H1 (cell line): ENCODE measurements around the gene DPP3. TPM values are rescaled to one million over a fixed set of nuclear protein-coding genes. Genes with fewer than 3 reads are reported as not detected.

Experiments used
- CTCF ChIA-PET: fragments of 300-600 bp; sonication (Branson Sonifier 250); formaldehyde crosslinking; loops from one replicate; lab custom pipeline; 2021; ENCODE audit not compliant: partially characterized antibody; lab: Charles Lee
- POLR2A ChIA-PET: fragments of 300-600 bp; sonication (Branson Sonifier 250); formaldehyde crosslinking; loops from one replicate; lab custom pipeline; 2021; ENCODE audit warnings: inconsistent platforms; ENCODE audit not compliant: partially characterized antibody; lab: Charles Lee
- DNase-seq, 2 experiments: peaks; one replicate each; pipeline versions ENCODE4 v3.0.0 to v3.0.0-alpha.2; 2010 to 2022; ENCODE audit warnings: low spot score in 2 of 2, low read depth in 1 of 2, mixed read lengths in 1 of 2
- FAIRE-seq: peaks from 2 replicates; lab custom pipeline; 2011; peaks lifted over from hg19 to GRCh38; lab: Jason Lieb, UNC
- H2AFZ ChIP-seq: 2 replicates; pipeline ENCODE4 v1.8.1; 2012; ENCODE audit warnings: low read length, inconsistent platforms
- H2AK5ac ChIP-seq: 2 replicates; pipeline ENCODE4 v1.6.1; 2013; ENCODE audit warnings: low read depth, low read length
- H2BK120ac ChIP-seq: replicated peaks from 2 replicates; pipeline ENCODE3; 2013; ENCODE audit warnings: low read depth, low read length, inconsistent platforms
- H2BK12ac ChIP-seq: 2 replicates; pipeline ENCODE4 v1.6.1; 2013; ENCODE audit warnings: low read depth, low read length
- H2BK15ac ChIP-seq: 2 replicates; pipeline ENCODE4 v1.6.1; 2013; ENCODE audit warnings: low read length
- H2BK20ac ChIP-seq: 2 replicates; pipeline ENCODE4 v1.6.1; 2013; ENCODE audit warnings: low read length
- H2BK5ac ChIP-seq: 2 replicates; pipeline ENCODE4 v1.6.1; 2013; ENCODE audit warnings: low read depth, low read length
- H3K14ac ChIP-seq: 2 replicates; pipeline ENCODE4 v1.6.1; 2013; ENCODE audit warnings: inconsistent platforms; ENCODE audit not compliant: insufficient read length
- H3K18ac ChIP-seq: 2 replicates; pipeline ENCODE4 v1.6.1; 2013; ENCODE audit warnings: low read length; ENCODE audit errors: extremely low read depth
- H3K23ac ChIP-seq: 2 replicates; pipeline ENCODE4 v1.6.1; 2013; ENCODE audit warnings: inconsistent platforms; ENCODE audit not compliant: insufficient read length
- H3K23me2 ChIP-seq: 2 replicates; pipeline ENCODE4 v1.6.1; 2013; ENCODE audit warnings: low read depth, low read length
- H3K27ac ChIP-seq: 2 replicates; pipeline ENCODE4 v1.6.1; 2011; ENCODE audit warnings: low read depth, low read length, inconsistent platforms
- H3K27me3 ChIP-seq, 4 experiments: replicated peaks in 1 of 4; 1 replicate in 1 of 4; 2 replicates in 3 of 4; pipeline versions ENCODE4 v1.6.1 to v1.8.1; 2011 to 2013; ENCODE audit warnings: low read length in 3 of 4, mild to moderate bottlenecking in 3 of 4, inconsistent platforms in 2 of 4, mixed read lengths in 2 of 4, moderate library complexity in 1 of 4; ENCODE audit not compliant: control insufficient read depth in 3 of 4, insufficient read depth in 3 of 4; ENCODE audit errors: extremely low read depth in 1 of 4
- H3K36me3 ChIP-seq, 4 experiments: 2 replicates each; pipeline versions ENCODE4 v1.6.1 to v1.8.1; 2011 to 2013; ENCODE audit warnings: mild to moderate bottlenecking in 4 of 4, low read length in 3 of 4, moderate library complexity in 2 of 4, control low read depth in 1 of 4, inconsistent platforms in 1 of 4; ENCODE audit not compliant: insufficient read depth in 4 of 4, control insufficient read depth in 2 of 4
- H3K4ac ChIP-seq: replicated peaks from 2 replicates; pipeline ENCODE3; 2013; ENCODE audit warnings: low read length, low read depth, mixed read lengths, inconsistent platforms; ENCODE audit not compliant: insufficient read length
- H3K4me1 ChIP-seq, 4 experiments: replicated peaks in 1 of 4; 1 replicate in 1 of 4; 2 replicates in 3 of 4; pipeline versions ENCODE4 v1.6.1 to v1.8.1; 2011 to 2013; ENCODE audit warnings: low read length in 3 of 4, inconsistent platforms in 2 of 4, mixed read lengths in 1 of 4; ENCODE audit not compliant: insufficient read depth in 4 of 4, control insufficient read depth in 3 of 4
- H3K4me2 ChIP-seq, 2 experiments: 2 replicates each; pipeline versions ENCODE4 v1.6.1 to v1.8.1; 2011 to 2013; ENCODE audit warnings: low read depth in 2 of 2, low read length in 2 of 2, control low read depth in 1 of 2, inconsistent platforms in 1 of 2, mild to moderate bottlenecking in 1 of 2; ENCODE audit not compliant: insufficient read depth in 1 of 2
- H3K4me3 ChIP-seq, 4 experiments: fragments of 200-600, 300-600 bp in 1 of 4; sonication (generic), shearing (Covaris generic), sonication (Bioruptor Twin) in 1 of 4; 2 replicates each; pipeline versions ENCODE4 v1.5.1 to v1.8.1; 2011 to 2016; ENCODE audit warnings: low read length in 4 of 4, low read depth in 3 of 4, control low read depth in 2 of 4, inconsistent platforms in 2 of 4, mild to moderate bottlenecking in 2 of 4, mixed read lengths in 1 of 4, moderate library complexity in 1 of 4; ENCODE audit not compliant: insufficient read depth in 2 of 4; ENCODE audit errors: extremely low read depth in 1 of 4
- H3K56ac ChIP-seq: replicated peaks from 2 replicates; pipeline ENCODE3; 2013; ENCODE audit warnings: low read depth, mild to moderate bottlenecking, mixed read lengths, low read length, inconsistent platforms; ENCODE audit not compliant: insufficient read length
- H3K79me1 ChIP-seq: 2 replicates; pipeline ENCODE4 v1.6.1; 2013; ENCODE audit warnings: low read depth, low read length, control low read depth
- H3K79me2 ChIP-seq, 2 experiments: 2 replicates each; pipeline versions ENCODE4 v1.6.1 to v1.8.1; 2012 to 2013; ENCODE audit warnings: low read length in 2 of 2, mild to moderate bottlenecking in 2 of 2, inconsistent platforms in 1 of 2; ENCODE audit not compliant: insufficient read depth in 2 of 2, control insufficient read depth in 1 of 2
- H3K9ac ChIP-seq, 4 experiments: replicated peaks in 1 of 4; 1 replicate in 1 of 4; 2 replicates in 3 of 4; pipeline versions ENCODE4 v1.6.1 to v1.8.1; 2011 to 2013; ENCODE audit warnings: low read depth in 3 of 4, low read length in 3 of 4, control low read depth in 2 of 4, mild to moderate bottlenecking in 2 of 4, moderate library complexity in 2 of 4, inconsistent platforms in 1 of 4; ENCODE audit errors: extremely low read depth in 1 of 4
- H3K9me3 ChIP-seq, 2 experiments: 2 replicates each; pipeline versions ENCODE4 v1.6.1 to v1.8.1; 2012 to 2013; ENCODE audit warnings: mild to moderate bottlenecking in 2 of 2, moderate library complexity in 2 of 2, control low read depth in 1 of 2, inconsistent platforms in 1 of 2, low read depth in 1 of 2, low read length in 1 of 2, mixed read lengths in 1 of 2; ENCODE audit not compliant: insufficient read depth in 2 of 2
- H4K20me1 ChIP-seq, 2 experiments: replicated peaks in 1 of 2; 2 replicates each; pipeline versions ENCODE3 to v1.8.1; 2011 to 2013; ENCODE audit warnings: inconsistent platforms in 2 of 2, low read length in 2 of 2, mild to moderate bottlenecking in 1 of 2; ENCODE audit not compliant: insufficient read depth in 2 of 2, control insufficient read depth in 1 of 2
- H4K5ac ChIP-seq: 2 replicates; pipeline ENCODE4 v1.6.1; 2013; ENCODE audit warnings: low read length, low read depth, mixed read lengths, inconsistent platforms; ENCODE audit not compliant: insufficient read length
- H4K8ac ChIP-seq: 2 replicates; pipeline ENCODE4 v1.8.0; 2013; ENCODE audit warnings: mild to moderate bottlenecking, moderate library complexity, low read length, inconsistent platforms; ENCODE audit not compliant: insufficient read depth; ENCODE audit errors: extremely low read depth
- H4K91ac ChIP-seq: replicated peaks from 2 replicates; pipeline ENCODE3; 2013; ENCODE audit warnings: low read length, mixed read lengths, inconsistent platforms; ENCODE audit not compliant: insufficient read length
- EZH2 ChIP-seq: fragments of 200-600 bp; sonication (generic); IDR thresholded peaks from 2 replicates; pipeline ENCODE4 v1.7.1; 2012; ENCODE audit warnings: low read depth, mild to moderate bottlenecking, moderate library complexity, low read length, inconsistent platforms; ENCODE audit not compliant: severe bottlenecking
- KDM1A ChIP-seq: fragments of 200-600, 300-600 bp; sonication (generic); IDR thresholded peaks from 2 replicates; pipeline ENCODE4 v1.7.1; 2016; ENCODE audit warnings: mild to moderate bottlenecking, low read length, borderline replicate concordance
- WGBS, 2 experiments: shearing (Covaris generic) in 1 of 2; methylation state at CpG; one replicate each; pipeline versions ENCODE4 v1.1.6 to v1.1.7; 2013 to 2015; ENCODE audit warnings: low lambda C conversion rate in 2 of 2, mixed read lengths in 2 of 2, inconsistent platforms in 1 of 2, low coverage in 1 of 2, missing lambda C conversion rate in 1 of 2; ENCODE audit not compliant: insufficient replicate concordance in 2 of 2, insufficient coverage in 1 of 2, insufficient read length in 1 of 2; ENCODE audit errors: extremely low coverage in 1 of 2, missing lambda C conversion rate in 1 of 2; 5-methylcytosine and 5-hydroxymethylcytosine counted together
- polyA plus RNA-seq, 7 experiments: library from polyadenylated mRNA; depleted of rRNA in 3 of 7; stranded (reverse) in 5 of 7; unstranded in 2 of 7; fragments of >200 nt in 5 of 7; fragments of 200-250 nt in 2 of 7; gene quantifications; 1 replicate in 5 of 7; 2 replicates in 1 of 7; 4 replicates in 1 of 7; pipeline versions ENCODE4 v1.2.1 to v1.2.3, GENCODE V29; 2011 to 2013; ENCODE audit warnings: missing spikeins in 2 of 7, mixed read lengths in 2 of 7
- total RNA-seq: library from RNA; stranded (reverse); fragmentation: NEBNext Ultra II Directional; extraction: Animal tissue kit (Norgen Biotek cat#: 25700); gene quantifications from 2 replicates; pipeline ENCODE4 v1.2.1, GENCODE V29; 2021

The DPP3 gene
- total and polyA plus RNA-seq, 2 of the 8 experiments (the other 6 are each of a cell fraction or from before 2014, with no cell fraction given), result 75.1 to 82.7 TPM

GRCh38 chr11:66549696-66550095 is 69.5 kb downstream of the DPP3 start:
- Histone ChIP-seq H3K4me1 (peaks cover 0 to 15% (median 10%) of the 10 kb centered on the region in 4 experiments; a peak in 6 of 7 replicates), H3K18ac (no peak overlapping the region), H2BK5ac (no peak overlapping the region), H3K4me2 (no peak overlapping the region), H4K5ac (no peak overlapping the region), H3K14ac (no peak overlapping the region), H2BK120ac (no peak overlapping the region), H4K91ac (no peak overlapping the region), H2BK12ac (no peak overlapping the region), H3K56ac (no peak overlapping the region), H2AK5ac (no peak overlapping the region), H3K79me2 (no peaks in the 10 kb centered on the region; a peak in 1 of 4 replicates), H3K23ac (no peak overlapping the region), H3K4ac (no peak overlapping the region), H3K36me3 (peaks cover 0 to 4% (median 0%) of the 10 kb centered on the region in 4 experiments; a peak in 3 of 8 replicates), H3K9ac (no peak overlapping the region), H3K4me3 (no peak overlapping the region), H2BK15ac (no peak overlapping the region), H3K27me3 (no peaks in the 10 kb centered on the region), H4K8ac (no peak overlapping the region), H3K79me1 (peaks cover 5% of the 10 kb centered on the region; the same call in 1 of the 2 replicates), H4K20me1 (peaks cover 0 to 2% of the 10 kb centered on the region in 2 experiments), H2BK20ac (no peak overlapping the region), H3K27ac (no peak overlapping the region), H3K9me3 (no peaks in the 10 kb centered on the region), H3K23me2 (peaks cover 3% of the 10 kb centered on the region; the same call in 1 of the 2 replicates), H2AFZ (no peak overlapping the region)
- no peak for DNase-seq
- ChIA-PET CTCF (interaction anchor here (0.7 to 1.9 kb wide), 7 partner anchors 11 to 161 kb away, joined by 3 to 5 read pairs (median 4); partner anchors contain the start of genes CCDC87 and CCS), POLR2A (interaction anchor here (0.6 to 7.9 kb wide), 4 partner anchors 13 to 67 kb away, joined by 3 to 54 read pairs (median 6); partner anchors contain the start of genes BBS1 and RBM14)
- FAIRE-seq, result no peak
- 97% methylated on average over 3 of the region's 3 CpGs; no CpG with 5 or more reads in 1 of the 2 experiments for WGBS, 2 experiments
- TF ChIP-seq EZH2 (no peak), KDM1A (peak; percentile 52; the same call in 1 of the 2 replicates)
